HCT116 (cell line): ENCODE measurements around the gene RTN1. TPM values are rescaled to one million over a fixed set of nuclear protein-coding genes. Genes with fewer than 3 reads are reported as not detected.
A peak's percentile ranks its signal among the peaks of the same experiment; 100 is the strongest.

Source experiments
- ATAC-seq: fragments of 200-7000 bp; cut with Tn5 transposase; 2 replicates; pipeline ENCODE4 v1.9.1; 2020; ENCODE audit warnings: mild to moderate bottlenecking, moderate library complexity
- BruUV-seq: library from RNA; stranded (reverse); fragments of 400-500 nt; replicated peaks from 2 replicates; lab custom pipeline; 2021; lab: Mats Ljungman, UMichigan
- CTCF ChIA-PET: fragments of 300-600 bp; sonication (Branson Sonifier 250); formaldehyde crosslinking; loops from one replicate; lab custom pipeline; 2021; ENCODE audit warnings: antibody characterized with exemption; lab: Charles Lee
- POLR2A ChIA-PET: fragments of 300-600, 350-600 bp; sonication (Branson Sonifier 250); formaldehyde crosslinking; loops from one replicate; lab custom pipeline; 2021; ENCODE audit warnings: antibody characterized with exemption; lab: Charles Lee
- RAD21 ChIA-PET, 2 experiments: fragments of 300-600 bp; sonication (Branson Sonifier 250); formaldehyde crosslinking; loops; one replicate each; lab custom pipeline; 2023; ENCODE audit warnings: low total read pairs in 2 of 2; ENCODE audit not compliant: uncharacterized antibody in 2 of 2, unreplicated experiment in 2 of 2, low non-redundant PET in 1 of 2; lab: Charles Lee
- DNase-seq: peaks from one replicate; pipeline ENCODE4 v3.0.0-alpha.2; 2010; ENCODE audit warnings: low read depth, low spot score
- H2AFZ ChIP-seq: fragments of 200-600 bp; shearing (Covaris generic), sonication (generic); 2 replicates; pipeline ENCODE4 v1.6.1; 2017; ENCODE audit warnings: low read depth, mixed run types, mixed read lengths, antibody characterized with exemption, low read length; ENCODE audit not compliant: poor library complexity, severe bottlenecking
- H3K27ac ChIP-seq: 2 replicates; pipeline ENCODE4 v1.5.1; 2012; ENCODE audit warnings: low read depth, low read length
- H3K27me3 ChIP-seq: fragments of 200-600 bp; sonication (generic); 2 replicates; pipeline ENCODE4 v1.6.1; 2016; ENCODE audit warnings: mixed run types, low read length, mixed read lengths; ENCODE audit not compliant: insufficient read depth
- H3K36me3 ChIP-seq, 2 experiments: fragments of 200-500 bp in 1 of 2; fragments of 200-600 bp in 1 of 2; sonication (Bioruptor generic) in 1 of 2; sonication (generic) in 1 of 2; 2 replicates each; pipeline versions ENCODE4 v1.5.1 to v1.6.1; 2014 to 2016; ENCODE audit warnings: low read length in 2 of 2, inconsistent platforms in 1 of 2, mixed read lengths in 1 of 2, mixed run types in 1 of 2; ENCODE audit not compliant: insufficient read depth in 2 of 2, control insufficient read depth in 1 of 2
- H3K4me1 ChIP-seq, 2 experiments: fragments of 200-600 bp in 1 of 2; sonication (generic) in 1 of 2; 2 replicates each; pipeline versions ENCODE4 v1.5.1 to v1.6.1; 2012 to 2017; ENCODE audit warnings: low read length in 2 of 2, inconsistent platforms in 1 of 2, mild to moderate bottlenecking in 1 of 2, mixed read lengths in 1 of 2, mixed run types in 1 of 2, moderate library complexity in 1 of 2; ENCODE audit not compliant: insufficient read depth in 2 of 2, control insufficient read depth in 1 of 2
- H3K4me2 ChIP-seq: fragments of 200-600 bp; sonication (generic); 2 replicates; pipeline ENCODE4 v1.6.1; 2017; ENCODE audit warnings: mixed run types, low read length, mixed read lengths
- H3K4me3 ChIP-seq, 2 experiments: fragments of 200-600 bp in 1 of 2; sonication (generic) in 1 of 2; replicated peaks in 1 of 2; 2 replicates each; pipeline ENCODE4 v1.5.1; 2011 to 2016; ENCODE audit warnings: low read length in 2 of 2, control low read depth in 1 of 2, low read depth in 1 of 2, mild to moderate bottlenecking in 1 of 2, mixed read lengths in 1 of 2, mixed run types in 1 of 2
- H3K79me2 ChIP-seq: fragments of 200-600 bp; sonication (generic); 2 replicates; pipeline ENCODE4 v1.6.1; 2017; ENCODE audit warnings: mild to moderate bottlenecking, mixed run types, low read length, moderate library complexity, mixed read lengths; ENCODE audit not compliant: insufficient read depth
- H3K9ac ChIP-seq: fragments of 200-600 bp; sonication (generic); 2 replicates; pipeline ENCODE4 v1.6.1; 2016; ENCODE audit warnings: low read length, mixed read lengths
- H3K9me2 ChIP-seq: fragments of 200-600 bp; sonication (generic), shearing (Covaris generic); 2 replicates; pipeline ENCODE4 v1.6.1; 2017; ENCODE audit warnings: mixed run types, mild to moderate bottlenecking, moderate library complexity; ENCODE audit not compliant: insufficient read depth
- H3K9me3 ChIP-seq, 2 experiments: fragments of 200-500 bp in 1 of 2; fragments of 200-600 bp in 1 of 2; sonication (Bioruptor generic) in 1 of 2; sonication (generic) in 1 of 2; 2 replicates each; pipeline ENCODE4 v1.6.1; 2014 to 2017; ENCODE audit warnings: low read length in 2 of 2, mixed read lengths in 2 of 2, inconsistent platforms in 1 of 2, low read depth in 1 of 2, mild to moderate bottlenecking in 1 of 2, mixed run types in 1 of 2, moderate library complexity in 1 of 2; ENCODE audit not compliant: control insufficient read depth in 1 of 2, insufficient read depth in 1 of 2
- H4K20me1 ChIP-seq: fragments of 200-600 bp; sonication (generic), shearing (Covaris generic); 2 replicates; pipeline ENCODE4 v1.6.1; 2017; ENCODE audit warnings: mixed run types, mild to moderate bottlenecking, moderate library complexity; ENCODE audit not compliant: insufficient read depth
- CBX3 ChIP-seq: IDR thresholded peaks from 2 replicates; pipeline ENCODE4 v1.6.1; 2012; ENCODE audit warnings: low read depth
- JUND ChIP-seq: IDR thresholded peaks from 2 replicates; pipeline ENCODE4 v1.6.1; 2012
- POLR2A ChIP-seq: IDR thresholded peaks from 2 replicates; pipeline ENCODE4 v1.7.0; 2011; ENCODE audit warnings: borderline replicate concordance; ENCODE audit not compliant: insufficient read depth, insufficient read length; ENCODE audit errors: extremely low read depth
- POLR2AphosphoS5 ChIP-seq: IDR thresholded peaks from 2 replicates; pipeline ENCODE4 v1.6.1; 2011; ENCODE audit warnings: mild to moderate bottlenecking, low read depth, low read length, moderate library complexity
- RAD21 ChIP-seq: IDR thresholded peaks from 2 replicates; pipeline ENCODE4 v1.6.1; 2012; ENCODE audit warnings: low read depth, mild to moderate bottlenecking
- intact Hi-C: fragments of 100-400 bp; cut with micrococcal nuclease; formaldehyde crosslinking; loops from 2 replicates; pipeline ENCODE4 v1.10.0; 2022
- total RNA-seq: library from RNA; stranded (reverse); gene quantifications from one replicate; pipeline ENCODE4 v1.2.1, GENCODE V29; 2021; ENCODE audit not compliant: unreplicated experiment

RTN1 gene
- total RNA-seq, 1 experiment from 2014 or later = 0.57 TPM

- Histone ChIP-seq H3K9ac (no peak overlapping the region), H3K4me1 (no peaks in the 10 kb centered on the region), H3K36me3 (no peaks in the 10 kb centered on the region), H2AFZ (no peak overlapping the region), H3K79me2 (no peaks in the 10 kb centered on the region), H3K9me2 (no peaks in the 10 kb centered on the region), H4K20me1 (no peaks in the 10 kb centered on the region), H3K27me3 (peaks cover 10% of the 10 kb centered on the region), H3K4me2 (no peak overlapping the region), H3K9me3 (no peaks in the 10 kb centered on the region), H3K27ac (no peak overlapping the region), H3K4me3 (no peak overlapping the region)
- RAD21 ChIA-PET = no interaction called here
- CTCF ChIA-PET = no interaction called here
- POLR2A ChIA-PET = no interaction called here
- TF ChIP-seq POLR2AphosphoS5 (no peak), CBX3 (no peak), JUND (no peak)
- intact Hi-C loops = no loop called here
- no peak for ATAC-seq
- BruUV-seq = no TSS peak
- DNase-seq = no peak
Measured at GRCh38 chr14:59711080-59711479, 159.5 kb downstream of the RTN1 start.

GRCh38 chr14:59707778-59708561 lies 162.6 kb downstream of the RTN1 start:
- Histone ChIP-seq H3K79me2 (no peaks in the 10 kb centered on the region), H3K36me3 (no peaks in the 10 kb centered on the region), H3K9ac (no peak overlapping the region), H2AFZ (no peak overlapping the region), H3K4me2 (no peak overlapping the region), H3K4me1 (no peaks in the 10 kb centered on the region), H3K9me3 (no peaks in the 10 kb centered on the region), H4K20me1 (no peaks in the 10 kb centered on the region), H3K27ac (no peak overlapping the region), H3K4me3 (no peak overlapping the region), H3K9me2 (no peaks in the 10 kb centered on the region), H3K27me3 (peaks cover 10% of the 10 kb centered on the region)
- ChIA-PET POLR2A (no interaction called here), CTCF (interaction anchor here (1.1 to 2.7 kb wide), 3 partner anchors 190 to 476 kb away, joined by 4 to 28 read pairs (median 4); no protein-coding TSS in a partner anchor), RAD21 (no interaction called here)
- ATAC-seq (no peak), DNase-seq (no peak)
- intact Hi-C loops = no loop called here
- no peak for TF ChIP-seq POLR2A
- peak; percentile 23; the same call in 1 of the 2 replicates for TF ChIP-seq RAD21
- no TSS peak for BruUV-seq
